WTC11 (cell line): ENCODE measurements around the gene HTRA2.

Experiments
- ATF2 ChIP-seq: sonication (generic); formaldehyde crosslinking; IDR thresholded peaks from 2 replicates; pipeline ENCODE4 v1.8.1; 2022; ENCODE audit warnings: low read depth, missing genetic modification reagents, borderline replicate concordance
- CTCF ChIP-seq: fragments of 200-600 bp; IDR thresholded peaks from 2 replicates; pipeline ENCODE4 v1.8.0; 2022; ENCODE audit warnings: antibody characterized with exemption
- ETV6 ChIP-seq: sonication (generic); formaldehyde crosslinking; IDR thresholded peaks from 2 replicates; pipeline ENCODE4 v1.8.1; 2022; ENCODE audit warnings: mild to moderate bottlenecking, missing genetic modification reagents
- FOXK1 ChIP-seq: sonication (generic); formaldehyde crosslinking; IDR thresholded peaks from 2 replicates; pipeline ENCODE4 v1.8.0; 2022; ENCODE audit warnings: mild to moderate bottlenecking, moderate library complexity, missing genetic modification reagents
- NR2C2 ChIP-seq: sonication (generic); formaldehyde crosslinking; IDR thresholded peaks from 2 replicates; pipeline ENCODE4 v1.8.0; 2022; ENCODE audit warnings: mild to moderate bottlenecking, missing genetic modification reagents
- USF2 ChIP-seq: sonication (generic); formaldehyde crosslinking; IDR thresholded peaks from 2 replicates; pipeline ENCODE4 v1.8.1; 2023; ENCODE audit warnings: mild to moderate bottlenecking, missing genetic modification reagents, moderate library complexity

- TF ChIP-seq CTCF (no peak), FOXK1 (peak; percentile 74; the same call in 1 of the 2 replicates), USF2 (peak; percentile 76), ETV6 (CRISPR knock-in tag) (peak; percentile 79), NR2C2 (no peak), ATF2 (no peak)
Observed at GRCh38 chr2:74548900-74549826, 19.4 kb downstream of the HTRA2 start.
